Progenitor cell of endocrine pancreas (in vitro differentiated cells): ENCODE results near the gene TANC1. TPM values are rescaled to one million over a fixed set of nuclear protein-coding genes. Genes with fewer than 3 reads are reported as not detected.

Source experiments
- DNase-seq: peaks from one replicate; pipeline ENCODE4 v3.0.0; 2021; ENCODE audit warnings: low spot score; ENCODE audit not compliant: unreplicated experiment
- H3K27ac Mint-ChIP-seq: 2 replicates; pipeline ENCODE4 v1.8.0; 2021; ENCODE audit warnings: mild to moderate bottlenecking, moderate library complexity, mixed read lengths
- H3K27me3 Mint-ChIP-seq: 2 replicates; pipeline ENCODE4 v1.8.0; 2021; ENCODE audit warnings: mixed read lengths
- H3K36me3 Mint-ChIP-seq: 2 replicates; pipeline ENCODE4 v1.8.0; 2022; ENCODE audit warnings: mixed read lengths; ENCODE audit not compliant: insufficient read depth
- H3K4me1 Mint-ChIP-seq: 2 replicates; pipeline ENCODE4 v1.8.0; 2021; ENCODE audit warnings: low read depth, mixed read lengths
- H3K4me3 Mint-ChIP-seq: 2 replicates; pipeline ENCODE4 v1.8.0; 2021; ENCODE audit warnings: low read depth, mild to moderate bottlenecking, moderate library complexity, mixed read lengths
- H3K9me3 Mint-ChIP-seq: 2 replicates; pipeline ENCODE4 v1.8.0; 2021; ENCODE audit warnings: low read depth, mixed read lengths
- total RNA-seq: library from RNA; stranded (reverse); gene quantifications from 2 replicates; pipeline ENCODE4 v1.2.1, GENCODE V29; 2021
- TF ChIP-seq, protein P1 (sequence below): fragments of 200-600 bp; sonication (generic); IDR thresholded peaks from one replicate; pipeline ENCODE4 v1.5.0; 2021; ENCODE audit warnings: antibody characterized with exemption, mild to moderate bottlenecking; ENCODE audit not compliant: unreplicated experiment

The TANC1 gene
- total RNA-seq, 1 donor from 2014 or later, result 29.8 TPM

DNA sequence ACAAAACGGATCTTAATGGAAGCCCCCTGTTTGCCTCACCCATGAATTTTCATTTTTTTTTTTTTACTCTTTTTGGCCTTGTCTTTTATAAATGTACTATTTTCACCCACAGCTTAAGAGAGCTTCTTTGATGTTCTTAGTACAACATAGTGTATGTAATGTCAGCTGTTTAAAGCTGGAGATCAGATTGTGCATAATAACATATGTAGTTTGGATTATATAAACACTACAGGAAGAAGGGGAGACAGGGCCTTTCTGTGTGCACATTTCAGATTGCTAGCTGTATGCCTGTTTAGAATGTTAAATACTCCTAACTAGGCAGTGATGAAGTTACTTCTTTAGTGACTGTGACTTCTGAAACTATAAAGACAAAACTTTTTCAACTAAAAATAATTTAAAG, 2.1 kb upstream of the TANC1 start:
- DNase-seq, result no peak
- peak overlapping the region; percentile 16 for H3K4me3 Mint-ChIP-seq
- TF ChIP-seq, protein P1, sequence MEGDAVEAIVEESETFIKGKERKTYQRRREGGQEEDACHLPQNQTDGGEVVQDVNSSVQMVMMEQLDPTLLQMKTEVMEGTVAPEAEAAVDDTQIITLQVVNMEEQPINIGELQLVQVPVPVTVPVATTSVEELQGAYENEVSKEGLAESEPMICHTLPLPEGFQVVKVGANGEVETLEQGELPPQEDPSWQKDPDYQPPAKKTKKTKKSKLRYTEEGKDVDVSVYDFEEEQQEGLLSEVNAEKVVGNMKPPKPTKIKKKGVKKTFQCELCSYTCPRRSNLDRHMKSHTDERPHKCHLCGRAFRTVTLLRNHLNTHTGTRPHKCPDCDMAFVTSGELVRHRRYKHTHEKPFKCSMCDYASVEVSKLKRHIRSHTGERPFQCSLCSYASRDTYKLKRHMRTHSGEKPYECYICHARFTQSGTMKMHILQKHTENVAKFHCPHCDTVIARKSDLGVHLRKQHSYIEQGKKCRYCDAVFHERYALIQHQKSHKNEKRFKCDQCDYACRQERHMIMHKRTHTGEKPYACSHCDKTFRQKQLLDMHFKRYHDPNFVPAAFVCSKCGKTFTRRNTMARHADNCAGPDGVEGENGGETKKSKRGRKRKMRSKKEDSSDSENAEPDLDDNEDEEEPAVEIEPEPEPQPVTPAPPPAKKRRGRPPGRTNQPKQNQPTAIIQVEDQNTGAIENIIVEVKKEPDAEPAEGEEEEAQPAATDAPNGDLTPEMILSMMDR, result no peak
- H3K4me1 Mint-ChIP-seq, result peaks cover 28% of the 10 kb centered on the region
- no peaks in the 10 kb centered on the region for H3K36me3 Mint-ChIP-seq
- no peaks in the 10 kb centered on the region for H3K9me3 Mint-ChIP-seq
- no peak overlapping the region for H3K27ac Mint-ChIP-seq
- H3K27me3 Mint-ChIP-seq, result peaks cover 32% of the 10 kb centered on the region

DNA sequence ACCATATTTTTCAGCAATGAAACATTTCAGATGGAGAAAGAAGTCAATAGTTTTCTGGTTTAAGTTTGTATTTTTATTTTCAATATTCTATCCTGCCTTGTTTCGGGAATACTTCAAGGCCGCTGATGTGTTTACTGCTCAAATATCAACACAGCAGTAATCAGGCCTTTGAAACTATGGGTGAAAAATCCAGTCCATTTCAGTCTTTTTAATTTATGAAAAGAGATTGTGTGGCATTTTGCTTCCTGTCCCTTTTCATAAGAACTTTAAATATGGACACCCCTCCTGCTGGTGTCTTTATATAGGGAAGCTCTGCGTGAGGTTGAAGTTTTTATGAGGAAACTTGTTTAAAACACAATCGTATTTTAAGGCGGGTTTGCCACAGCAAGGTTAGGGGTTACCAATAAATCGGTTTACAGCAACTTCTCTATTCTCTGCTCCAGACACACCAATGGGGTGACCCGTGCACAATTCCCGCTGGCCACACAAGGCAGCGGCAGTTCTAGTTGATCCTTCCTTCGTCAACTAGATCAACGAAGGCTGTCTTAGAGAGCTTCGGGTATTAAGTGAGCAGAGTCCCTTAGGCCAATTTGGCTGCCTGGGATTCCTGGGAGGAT, 1.2 kb upstream of the TANC1 start:
- DNase-seq, result no peak
- Mint-ChIP-seq H3K27ac (peak overlapping the region; percentile 90), H3K36me3 (no peaks in the 10 kb centered on the region)

DNA sequence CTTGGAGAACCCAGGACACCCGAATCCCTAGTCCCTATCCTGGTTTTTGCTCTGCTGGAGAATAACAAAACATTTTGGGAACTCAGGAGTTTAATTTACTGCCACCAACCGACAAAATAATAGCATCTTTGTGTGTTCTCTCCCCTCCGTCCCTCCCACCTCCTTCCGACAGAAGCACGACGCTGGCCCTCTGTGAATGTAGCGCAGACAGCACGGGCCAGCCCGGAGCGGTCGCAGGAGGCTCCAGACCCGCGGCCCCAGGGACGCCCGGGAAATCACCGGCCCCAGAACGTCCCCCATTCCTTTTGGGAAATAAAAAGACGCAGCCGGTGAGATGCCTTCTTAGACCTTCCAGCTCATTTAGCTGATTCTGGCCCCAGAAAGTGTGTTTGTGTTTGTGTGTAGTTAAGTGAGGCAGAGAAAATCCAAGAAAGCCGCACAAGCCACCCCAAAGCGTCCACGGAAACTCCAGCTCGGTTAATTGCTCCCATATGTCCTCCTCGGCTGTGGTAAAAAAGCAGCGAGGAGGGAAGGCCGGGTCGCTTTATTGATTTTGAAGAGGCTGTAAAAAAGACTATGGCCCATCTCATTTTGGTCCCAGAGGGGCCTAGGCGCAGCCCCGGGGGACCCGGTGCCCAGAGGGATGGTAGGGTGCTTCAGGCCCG, 577 bp upstream of the TANC1 start:
- peak; percentile 22 for DNase-seq
- peaks cover 34% of the 10 kb centered on the region for H3K27me3 Mint-ChIP-seq
- H3K4me1 Mint-ChIP-seq, result peaks cover 38% of the 10 kb centered on the region
- H3K4me3 Mint-ChIP-seq, result peak overlapping the region; percentile 94
- TF ChIP-seq, protein P1, result no peak
- peak overlapping the region; percentile 90 for H3K27ac Mint-ChIP-seq
- no peaks in the 10 kb centered on the region for H3K9me3 Mint-ChIP-seq
- H3K36me3 Mint-ChIP-seq, result peaks cover 3% of the 10 kb centered on the region

More for the DNA sequence above, 1.2 kb upstream of the TANC1 start:
- Mint-ChIP-seq H3K4me1 (peaks cover 33% of the 10 kb centered on the region), H3K9me3 (no peaks in the 10 kb centered on the region), H3K4me3 (peak overlapping the region; percentile 94), H3K27me3 (peaks cover 34% of the 10 kb centered on the region)
- TF ChIP-seq, protein P1, result no peak

DNA sequence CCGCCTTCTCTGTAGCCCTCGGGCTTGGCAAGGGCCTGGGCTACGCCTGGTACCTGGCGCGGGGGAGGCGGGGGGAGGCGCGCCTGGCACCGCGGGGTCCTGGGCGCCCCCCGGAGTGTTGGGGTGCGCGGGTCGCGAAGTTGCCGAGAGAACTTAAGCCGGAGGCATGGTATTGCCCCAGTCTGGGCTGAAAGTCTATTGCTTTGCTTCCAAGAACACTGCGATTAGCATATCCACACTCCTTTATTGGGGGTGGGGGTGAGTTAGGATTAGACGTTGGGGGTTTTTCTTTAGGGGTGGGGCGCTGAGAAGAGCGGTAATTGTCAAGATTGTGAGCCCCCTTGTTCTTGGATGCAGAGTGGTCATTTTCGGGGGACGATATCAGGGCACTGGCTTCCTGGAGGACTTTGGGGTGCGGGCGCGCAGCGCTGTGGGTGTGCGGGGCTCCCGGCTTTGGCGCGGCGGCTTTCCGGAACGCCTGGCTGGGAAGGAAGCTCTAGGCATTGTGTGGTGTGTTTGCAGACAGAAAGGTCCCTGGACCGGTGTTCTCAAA, 798 bp downstream of the TANC1 start:
- peaks cover 46% of the 10 kb centered on the region for H3K4me1 Mint-ChIP-seq
- peaks cover 24% of the 10 kb centered on the region for H3K27me3 Mint-ChIP-seq
- peak overlapping the region; percentile 94 for H3K27ac Mint-ChIP-seq
- TF ChIP-seq, protein P1, result no peak
- peak overlapping the region; percentile 94 for H3K4me3 Mint-ChIP-seq
- no peaks in the 10 kb centered on the region for H3K9me3 Mint-ChIP-seq
- no peak for DNase-seq
- peaks cover 3% of the 10 kb centered on the region for H3K36me3 Mint-ChIP-seq

DNA sequence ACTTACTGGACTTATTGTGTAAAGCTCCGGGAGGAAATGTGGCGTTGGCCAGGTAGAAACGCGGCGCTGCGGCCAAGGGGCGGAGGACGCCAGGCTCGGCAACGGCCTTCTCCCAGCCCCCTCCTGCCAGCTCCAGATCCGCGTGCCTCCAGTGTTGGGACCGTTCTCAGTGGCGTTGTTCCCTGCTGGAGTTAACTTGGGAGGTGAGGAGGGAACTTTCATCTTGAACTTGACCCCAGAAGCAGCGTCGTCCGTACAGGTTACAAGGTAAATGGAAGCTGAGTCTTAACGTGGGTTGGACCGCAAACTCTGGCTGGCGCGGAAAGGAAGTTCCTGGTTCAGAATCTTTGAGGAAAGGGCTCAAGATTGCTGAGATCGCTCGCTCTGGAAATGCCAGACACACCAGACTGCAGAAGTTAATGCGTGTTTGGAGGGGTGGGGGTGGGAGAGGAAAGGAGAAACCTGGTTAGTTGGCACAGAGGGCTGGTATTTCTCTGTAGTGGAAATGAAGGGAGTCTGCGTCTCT, 1.3 kb downstream of the TANC1 start:
- H3K36me3 Mint-ChIP-seq, result peaks cover 3% of the 10 kb centered on the region
- peak; percentile 39 for DNase-seq
- H3K4me3 Mint-ChIP-seq, result peak overlapping the region; percentile 94
- peaks cover 19% of the 10 kb centered on the region for H3K27me3 Mint-ChIP-seq
- H3K27ac Mint-ChIP-seq, result peak overlapping the region; percentile 94
- no peaks in the 10 kb centered on the region for H3K9me3 Mint-ChIP-seq
- peaks cover 46% of the 10 kb centered on the region for H3K4me1 Mint-ChIP-seq
- TF ChIP-seq, protein P1, result no peak
